ENCODE data around the gene PIK3CA. TPM values are rescaled to one million over a fixed set of nuclear protein-coding genes. Genes with fewer than 3 reads are reported as not detected.

The PIK3CA gene
- total and polyA plus RNA-seq, 10 of the 15 experiments (the other 5 are each of a cell fraction or from before 2014, with no cell fraction given) = 3.0 to 18.6 (median 9.0) TPM

- ChIA-PET CTCF (interaction anchor here (1.0 kb wide), 1 partner anchor 22 kb away, joined by 5 read pairs; no protein-coding TSS in a partner anchor), SMC1A (ENCODE audit: uncharacterized antibody, unreplicated experiment) (interaction anchor here (2.2 kb wide), 1 partner anchor 15 kb away, joined by 6 read pairs; no protein-coding TSS in a partner anchor), POLR2A (interaction anchor here (0.7 kb wide), 1 partner anchor 32 kb away, joined by 3 read pairs; no protein-coding TSS in a partner anchor), RAD21 (ENCODE audit: unreplicated experiment) (interaction anchor here (0.7 kb wide), 1 partner anchor 18 kb away, joined by 4 read pairs; no protein-coding TSS in a partner anchor)
- H3K9ac ChIP-seq (ENCODE audit: control insufficient read depth, insufficient read depth, low read length) = no peak overlapping the region
- no peaks in the 10 kb centered on the region for H3K9me3 ChIP-seq (replicated peaks; ENCODE audit: control insufficient read depth, insufficient read depth, low read length)
- H3K4me1 ChIP-seq (ENCODE audit: control insufficient read depth, insufficient read depth, low read length) = no peaks in the 10 kb centered on the region
- no peaks in the 10 kb centered on the region for H4K20me1 ChIP-seq (ENCODE audit: control insufficient read depth, insufficient read depth)
- H2AFZ ChIP-seq (ENCODE audit: control insufficient read depth, low read depth, low read length) = no peak overlapping the region
- H3K79me2 ChIP-seq (ENCODE audit: control insufficient read depth, insufficient read depth, low read length) = no peaks in the 10 kb centered on the region
- no peaks in the 10 kb centered on the region for H3K36me3 ChIP-seq (ENCODE audit: control insufficient read depth in 2 of 2, insufficient read depth in 2 of 2, low read length in 1 of 2)
- ATAC-seq = no peak
- no TSS peak for BruUV-seq (replicated peaks)
- DNase-seq (ENCODE audit: low read depth, low spot score) = no peak
- intact Hi-C loops (cut with micrococcal nuclease; ENCODE audit: unreplicated experiment) (no loop called here), in situ Hi-C loops (cut with MboI) (no loop called here)
- no peak for FAIRE-seq
- WGBS (ENCODE audit: insufficient coverage, insufficient replicate concordance, low lambda C conversion rate, missing lambda C conversion rate) = 76% methylated on average over 3 of the region's 3 CpGs
- no peak for TF ChIP-seq IRF5 (IDR thresholded peaks at IDR 0.05; ENCODE audit: borderline replicate concordance)
- TF ChIP-seq ATF7 (IDR thresholded peaks at IDR 0.05; ENCODE audit: low read depth) = no peak
- no peak for TF ChIP-seq TCF12 (IDR thresholded peaks at IDR 0.05; ENCODE audit: low read depth, low read length)
- TF ChIP-seq CTCF (IDR thresholded peaks at IDR 0.05 in 2 of 3, conservative IDR thresholded peaks at IDR 0.05 in 1 of 3; ENCODE audit: control insufficient read depth in 2 of 3, extremely low read depth in 1 of 3, insufficient read depth in 1 of 3, low read depth in 3 of 3, low read length in 3 of 3) = no peak
- TF ChIP-seq IRF3 (IDR thresholded peaks at IDR 0.05) = no peak
- no peak for TF ChIP-seq IKZF2 (IDR thresholded peaks at IDR 0.05)
- no peak overlapping the region for H3K27ac ChIP-seq (ENCODE audit: control insufficient read depth, insufficient read depth)
- H3K4me2 ChIP-seq (ENCODE audit: control insufficient read depth, insufficient read depth) = no peak overlapping the region
- H3K27me3 ChIP-seq (replicated peaks in 1 of 2; ENCODE audit: control insufficient read depth in 2 of 2, insufficient read depth in 2 of 2, low read length in 1 of 2) = no peaks in the 10 kb centered on the region
- no peak overlapping the region for H3K4me3 ChIP-seq
These were observed 128.6 kb downstream of the PIK3CA start for GRCh38 chr3:179276743-179277142.

Data from GM12878 (cell line).